H9 (cell line): ENCODE data around the gene THAP2. TPM values are rescaled to one million over a fixed set of nuclear protein-coding genes. Genes with fewer than 3 reads are reported as not detected.

ENCODE experiments used
- DNase-seq: peaks from one replicate; pipeline ENCODE4 v3.0.0-alpha.2; 2017
- H2AFZ ChIP-seq: one replicate; pipeline ENCODE4 v1.6.1; 2013; ENCODE audit warnings: mild to moderate bottlenecking, low read length, control low read depth, moderate library complexity
- H2AK5ac ChIP-seq: 2 replicates; pipeline ENCODE4 v1.6.1; 2013; ENCODE audit warnings: low read length, control low read depth, mixed read lengths; ENCODE audit not compliant: insufficient read length
- H2BK120ac ChIP-seq: one replicate; pipeline ENCODE4 v1.6.1; 2013; ENCODE audit warnings: low read depth, mild to moderate bottlenecking, low read length, control low read depth, inconsistent platforms; ENCODE audit not compliant: poor library complexity, severe bottlenecking
- H2BK12ac ChIP-seq: 2 replicates; pipeline ENCODE4 v1.6.1; 2013; ENCODE audit warnings: low read length, control low read depth, mixed read lengths, low read depth; ENCODE audit not compliant: insufficient read length
- H2BK15ac ChIP-seq: 2 replicates; pipeline ENCODE4 v1.6.1; 2013; ENCODE audit warnings: low read depth, low read length, control low read depth
- H2BK20ac ChIP-seq: one replicate; pipeline ENCODE4 v1.6.1; 2013; ENCODE audit warnings: low read depth, mild to moderate bottlenecking, low read length, control low read depth, inconsistent platforms; ENCODE audit not compliant: poor library complexity, severe bottlenecking
- H2BK5ac ChIP-seq: 2 replicates; pipeline ENCODE4 v1.6.1; 2013; ENCODE audit warnings: low read length, control low read depth, mixed read lengths; ENCODE audit not compliant: insufficient read length
- H3K14ac ChIP-seq: 2 replicates; pipeline ENCODE4 v1.6.1; 2013; ENCODE audit warnings: low read length, control low read depth; ENCODE audit not compliant: insufficient read depth
- H3K18ac ChIP-seq: 2 replicates; pipeline ENCODE4 v1.6.1; 2013; ENCODE audit warnings: low read depth, mild to moderate bottlenecking, mixed read lengths, low read length, control low read depth; ENCODE audit not compliant: insufficient read length
- H3K23ac ChIP-seq: 2 replicates; pipeline ENCODE4 v1.6.1; 2013; ENCODE audit warnings: low read length, control low read depth, mixed read lengths, low read depth; ENCODE audit not compliant: insufficient read length
- H3K23me2 ChIP-seq: 2 replicates; pipeline ENCODE4 v1.6.1; 2013; ENCODE audit warnings: low read depth, mild to moderate bottlenecking, mixed read lengths, low read length, control low read depth; ENCODE audit not compliant: insufficient read length, poor library complexity, severe bottlenecking
- H3K27ac ChIP-seq: 2 replicates; pipeline ENCODE4 v1.5.1; 2013; ENCODE audit warnings: low read length, control low read depth, mixed read lengths, low read depth; ENCODE audit not compliant: insufficient read length
- H3K27me3 ChIP-seq: 2 replicates; pipeline ENCODE4 v1.6.1; 2013; ENCODE audit warnings: low read length, control low read depth, inconsistent platforms; ENCODE audit not compliant: insufficient read depth
- H3K4ac ChIP-seq: 2 replicates; pipeline ENCODE4 v1.6.1; 2013; ENCODE audit warnings: low read depth, mild to moderate bottlenecking, control low read depth, inconsistent platforms, low read length, moderate library complexity
- H3K4me1 ChIP-seq: 2 replicates; pipeline ENCODE4 v1.6.1; 2013; ENCODE audit warnings: low read length, control low read depth, inconsistent platforms; ENCODE audit not compliant: insufficient read depth
- H3K4me2 ChIP-seq: 2 replicates; pipeline ENCODE4 v1.6.1; 2013; ENCODE audit warnings: low read length, control low read depth, mixed read lengths; ENCODE audit not compliant: insufficient read length, insufficient read depth
- H3K56ac ChIP-seq: 2 replicates; pipeline ENCODE4 v1.6.1; 2013; ENCODE audit warnings: low read depth, mild to moderate bottlenecking, mixed read lengths, low read length, control low read depth; ENCODE audit not compliant: insufficient read length
- H3K79me1 ChIP-seq: 2 replicates; pipeline ENCODE4 v1.6.1; 2013; ENCODE audit warnings: low read depth, mild to moderate bottlenecking, moderate library complexity, low read length, control low read depth, inconsistent platforms; ENCODE audit not compliant: insufficient read depth, poor library complexity, severe bottlenecking
- H3K79me2 ChIP-seq: 2 replicates; pipeline ENCODE4 v1.6.1; 2013; ENCODE audit warnings: low read length, control low read depth, inconsistent platforms; ENCODE audit not compliant: insufficient read depth
- H3K9ac ChIP-seq: 2 replicates; pipeline ENCODE4 v1.6.1; 2013; ENCODE audit warnings: low read length, control low read depth, mixed read lengths; ENCODE audit not compliant: insufficient read length; ENCODE audit errors: extremely low read depth
- H3K9me3 ChIP-seq: one replicate; pipeline ENCODE4 v1.6.1; 2013; ENCODE audit warnings: low read depth, low read length, inconsistent platforms; ENCODE audit not compliant: control insufficient read depth
- H3T11ph ChIP-seq: one replicate; pipeline ENCODE4 v1.6.1; 2013; ENCODE audit warnings: mild to moderate bottlenecking, low read length, control low read depth, inconsistent platforms
- H4K20me1 ChIP-seq: one replicate; pipeline ENCODE4 v1.6.1; 2013; ENCODE audit not compliant: control insufficient read depth, insufficient read length, insufficient read depth
- H4K5ac ChIP-seq: 2 replicates; pipeline ENCODE4 v1.6.1; 2013; ENCODE audit warnings: low read depth, mild to moderate bottlenecking, mixed read lengths, low read length, control low read depth; ENCODE audit not compliant: insufficient read length
- H4K8ac ChIP-seq: replicated peaks from 2 replicates; pipeline ENCODE4 v1.6.1; 2013; ENCODE audit warnings: low read length, control low read depth, mixed read lengths, low read depth; ENCODE audit not compliant: insufficient read length
- H4K91ac ChIP-seq: 2 replicates; pipeline ENCODE4 v1.6.1; 2013; ENCODE audit warnings: low read depth, mild to moderate bottlenecking, moderate library complexity, mixed read lengths, low read length, control low read depth; ENCODE audit not compliant: insufficient read length
- H3K27ac Mint-ChIP-seq, 3 experiments: 2 replicates in 2 of 3; 3 replicates in 1 of 3; pipeline ENCODE4 v1.8.0; 2020 to 2021; ENCODE audit warnings: mixed read lengths in 3 of 3, mild to moderate bottlenecking in 1 of 3, moderate library complexity in 1 of 3
- H3K27me3 Mint-ChIP-seq: 2 replicates; pipeline ENCODE4 v1.8.0; 2021; ENCODE audit warnings: low read depth, mild to moderate bottlenecking, moderate library complexity, mixed read lengths
- H3K36me3 Mint-ChIP-seq, 3 experiments: 2 replicates in 2 of 3; 3 replicates in 1 of 3; pipeline ENCODE4 v1.8.0; 2020 to 2021; ENCODE audit warnings: low read depth in 3 of 3, mixed read lengths in 3 of 3; ENCODE audit not compliant: insufficient read depth in 1 of 3
- H3K4me1 Mint-ChIP-seq, 2 experiments: 2 replicates each; pipeline ENCODE4 v1.8.0; 2020; ENCODE audit warnings: mixed read lengths in 2 of 2
- H3K4me3 Mint-ChIP-seq, 2 experiments: 2 replicates in 1 of 2; 3 replicates in 1 of 2; pipeline ENCODE4 v1.8.0; 2020 to 2021; ENCODE audit warnings: mild to moderate bottlenecking in 2 of 2, mixed read lengths in 2 of 2, moderate library complexity in 1 of 2
- H3K9me3 Mint-ChIP-seq, 2 experiments: 2 replicates in 1 of 2; 3 replicates in 1 of 2; pipeline ENCODE4 v1.8.0; 2020; ENCODE audit warnings: mild to moderate bottlenecking in 2 of 2, mixed read lengths in 2 of 2, moderate library complexity in 1 of 2
- CTCF ChIP-seq: fragments of 200-600 bp; sonication (generic); conservative IDR thresholded peaks from 3 replicates; pipeline ENCODE4 v1.8.0; 2021; ENCODE audit warnings: antibody characterized with exemption, mild to moderate bottlenecking
- WGBS: extraction: QIAGEN DNeasy Blood & Tissue Kit; methylation state at CpG from one replicate; pipeline ENCODE4 v1.1.7; 2013; ENCODE audit warnings: missing lambda C conversion rate, low lambda C conversion rate, mixed read lengths; ENCODE audit not compliant: insufficient read length; ENCODE audit errors: extremely low coverage; 5-methylcytosine and 5-hydroxymethylcytosine counted together
- total RNA-seq: library from RNA; stranded (reverse); gene quantifications from 2 replicates; pipeline ENCODE4 v1.2.1, GENCODE V29; 2021

Gene THAP2
- total RNA-seq, 1 experiment from 2014 or later = 3.7 TPM

- no peak overlapping the region for H3K27ac ChIP-seq
- no peak overlapping the region for H3K56ac ChIP-seq
- H3K18ac ChIP-seq = no peak overlapping the region
- TF ChIP-seq CTCF = no peak
- H3K27me3 Mint-ChIP-seq = no peaks in the 10 kb centered on the region
- no peaks in the 10 kb centered on the region for H3K9me3 Mint-ChIP-seq
- no peak overlapping the region for H3K4ac ChIP-seq
- DNase-seq = no peak
- H3K36me3 Mint-ChIP-seq = peaks cover 19 to 84% (median 76%) of the 10 kb centered on the region in 3 experiments
- no peaks in the 10 kb centered on the region for H3K23me2 ChIP-seq
- no peak overlapping the region for H4K5ac ChIP-seq
- H3K27ac Mint-ChIP-seq = no peak overlapping the region
- no peaks in the 10 kb centered on the region for H3K9me3 ChIP-seq
- no peak overlapping the region for H2BK5ac ChIP-seq
- H3K4me1 Mint-ChIP-seq = 0 out of 4 replicates have a peak, but pooled peaks cover 0 to 5% of the 10 kb centered on the region in 2 experiments
- no peak overlapping the region for H3K4me2 ChIP-seq
- H3K4me3 Mint-ChIP-seq = no peak overlapping the region
- no peak overlapping the region for H2BK15ac ChIP-seq
- H4K91ac ChIP-seq = no peak overlapping the region
- H2AK5ac ChIP-seq = no peak overlapping the region
- H4K8ac ChIP-seq = no peak overlapping the region
- H4K20me1 ChIP-seq = no peaks in the 10 kb centered on the region
- no peaks in the 10 kb centered on the region for H3K27me3 ChIP-seq
- H3K23ac ChIP-seq = no peak overlapping the region
- H2AFZ ChIP-seq = no peak overlapping the region
- H3K9ac ChIP-seq = no peak overlapping the region
- no peak overlapping the region for H2BK12ac ChIP-seq
- H3T11ph ChIP-seq = no peak overlapping the region
- H2BK120ac ChIP-seq = no peak overlapping the region
- H3K14ac ChIP-seq = no peak overlapping the region
- H3K79me2 ChIP-seq = no peaks in the 10 kb centered on the region
- WGBS = no CpG with 5 or more reads among the region's 5 CpGs
- H3K79me1 ChIP-seq = no peaks in the 10 kb centered on the region
- H3K4me1 ChIP-seq = no peaks in the 10 kb centered on the region
- no peak overlapping the region for H2BK20ac ChIP-seq
Measured at GRCh38 chr12:71626098-71626497, 38.0 kb upstream of the THAP2 start.
